Erythroblast (primary cell): ENCODE data around the gene MPPED2.

Experiments
- GATA1 ChIP-seq: IDR thresholded peaks from 2 replicates; pipeline ENCODE4 v1.6.1; 2011; ENCODE audit warnings: low read depth, mild to moderate bottlenecking, control low read depth, low read length, moderate library complexity
- POLR2A ChIP-seq: IDR thresholded peaks from 2 replicates; pipeline ENCODE4 v1.6.1; 2011; ENCODE audit warnings: mild to moderate bottlenecking, low read length

DNA sequence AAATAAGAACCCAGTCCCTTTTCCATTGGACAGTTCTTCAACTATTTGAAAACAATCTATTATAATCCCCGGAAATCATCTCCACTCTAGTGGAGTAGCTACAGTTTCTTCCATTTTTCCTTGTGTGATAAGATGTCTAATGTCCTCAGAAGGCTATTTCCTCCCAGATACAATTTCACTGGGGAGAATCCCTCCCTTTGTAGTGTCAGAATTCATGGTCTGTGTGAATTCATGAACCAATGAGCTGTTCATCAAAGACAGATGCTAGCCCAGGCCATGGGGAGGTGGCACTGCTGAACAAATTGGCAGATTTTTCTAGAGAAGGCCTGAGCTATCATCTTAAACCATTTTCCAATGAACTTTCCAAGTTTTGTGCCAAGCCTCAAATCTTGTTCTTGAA, 45.4 kb downstream of the MPPED2 start:
- TF ChIP-seq POLR2A (no peak), GATA1 (no peak)
